Iris pigment epithelial cell (primary cell): ENCODE data around the gene NDUFA3.

Experiments used
- DNase-seq: peaks from one replicate; pipeline ENCODE4 v3.0.0-alpha.2; 2011; ENCODE audit warnings: low read depth

Gene NDUFA3

DNA sequence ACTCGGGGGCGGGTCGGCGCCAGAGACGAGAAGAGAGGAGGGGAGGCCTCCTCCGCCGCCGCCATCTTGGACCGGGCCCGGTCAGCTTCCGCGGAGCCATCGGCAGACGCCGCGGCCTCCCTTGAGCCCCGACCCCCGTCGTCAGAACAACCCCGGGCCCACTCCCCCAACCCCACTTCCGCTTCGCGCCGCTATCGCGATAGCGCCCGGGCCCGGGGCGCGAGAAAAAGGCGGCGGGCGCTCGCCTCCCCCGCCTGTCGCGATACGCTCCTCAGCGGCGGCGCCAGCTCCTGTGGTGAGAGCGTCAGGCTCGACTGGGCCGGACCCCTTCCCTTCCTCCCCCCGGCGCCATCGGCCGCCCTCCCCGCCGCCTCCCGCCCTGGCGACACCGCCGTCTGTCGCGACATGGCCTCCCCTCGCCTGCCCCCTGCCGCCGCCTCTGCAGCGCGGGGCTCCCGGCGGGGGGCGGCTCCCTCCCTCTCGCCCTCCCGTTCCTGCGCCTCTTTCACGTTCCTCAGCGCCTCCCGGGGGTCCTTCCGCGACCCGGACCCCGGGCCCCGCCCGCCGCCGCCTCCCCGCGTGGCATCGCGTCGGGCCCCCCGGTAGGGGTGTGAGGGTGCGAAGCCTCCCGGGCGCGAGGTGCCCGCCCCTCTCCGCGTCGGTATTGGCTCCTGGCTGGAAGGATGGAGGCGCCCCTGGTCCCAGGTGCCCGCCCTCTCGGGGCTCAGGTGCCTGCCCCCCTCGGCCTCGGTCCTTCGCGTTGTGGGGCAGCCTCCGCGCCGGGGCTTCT lies 35.2 kb downstream of the NDUFA3 start, which contains the start of gene CNOT3:
CNOT3 (plus strand) TSS at position 64 of the 790 bp plus-strand sequence. CDS start 5,217 bp downstream, outside the sequence.
- DNase-seq, result no peak

DNA sequence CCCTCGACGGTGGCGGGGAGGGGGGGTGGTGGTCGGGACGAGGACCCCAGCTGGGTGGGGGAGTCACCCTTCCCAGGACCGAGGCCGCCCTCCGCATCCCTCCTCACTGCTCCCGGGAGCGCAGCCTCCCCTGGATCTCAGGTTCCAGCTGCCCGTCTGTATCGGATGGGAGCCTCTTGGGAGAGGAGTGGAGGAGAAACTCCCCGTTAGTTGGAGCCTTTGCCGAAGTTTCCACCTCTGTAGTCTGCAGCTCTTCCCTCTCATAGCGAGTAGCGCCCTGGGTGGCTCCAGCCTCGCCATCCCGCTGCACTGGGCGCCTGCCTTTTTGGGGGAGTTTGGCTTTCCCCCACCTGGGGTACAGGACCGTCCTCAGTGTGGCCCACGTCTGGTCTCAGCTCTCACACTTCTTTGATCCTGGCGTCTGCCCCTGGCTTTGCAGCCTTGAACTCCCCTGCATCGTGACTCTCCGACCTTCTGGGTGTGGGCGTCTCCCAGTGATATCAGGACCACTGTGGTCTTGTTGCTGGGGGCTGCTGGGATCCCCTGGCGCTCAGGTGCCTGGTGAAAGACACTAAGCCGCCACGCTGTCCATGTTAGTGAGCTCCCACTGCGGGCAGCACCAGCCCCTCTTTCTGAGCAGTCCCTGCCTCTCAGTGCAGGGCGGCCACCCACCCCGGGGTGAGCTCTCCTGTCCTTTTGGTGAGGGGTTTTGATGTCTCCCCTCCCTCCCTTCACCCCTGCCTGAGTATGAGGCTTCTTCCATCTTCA lies 36.0 kb downstream of the NDUFA3 start:
- peak; percentile 20 for DNase-seq

DNA sequence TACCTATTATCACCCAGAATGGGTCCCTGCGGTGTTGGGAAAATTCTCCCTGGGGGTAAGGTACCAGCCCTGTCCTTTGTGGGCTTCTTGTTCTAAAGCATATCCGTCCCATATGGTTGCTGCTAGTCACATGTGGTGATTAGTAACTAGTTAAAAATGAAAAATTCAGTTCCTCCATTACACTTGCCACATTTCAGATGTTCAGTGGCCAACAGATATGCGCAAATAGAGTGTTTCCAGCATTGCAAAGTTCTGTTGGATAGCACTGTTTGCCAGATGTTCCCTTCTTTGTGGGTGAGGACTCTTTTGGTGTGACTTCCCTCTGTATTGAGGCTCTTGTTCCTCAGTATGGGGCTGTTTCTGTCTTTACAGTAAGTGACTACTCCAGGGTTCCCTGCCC lies 38.7 kb downstream of the NDUFA3 start:
- peak; percentile 12 for DNase-seq

DNA sequence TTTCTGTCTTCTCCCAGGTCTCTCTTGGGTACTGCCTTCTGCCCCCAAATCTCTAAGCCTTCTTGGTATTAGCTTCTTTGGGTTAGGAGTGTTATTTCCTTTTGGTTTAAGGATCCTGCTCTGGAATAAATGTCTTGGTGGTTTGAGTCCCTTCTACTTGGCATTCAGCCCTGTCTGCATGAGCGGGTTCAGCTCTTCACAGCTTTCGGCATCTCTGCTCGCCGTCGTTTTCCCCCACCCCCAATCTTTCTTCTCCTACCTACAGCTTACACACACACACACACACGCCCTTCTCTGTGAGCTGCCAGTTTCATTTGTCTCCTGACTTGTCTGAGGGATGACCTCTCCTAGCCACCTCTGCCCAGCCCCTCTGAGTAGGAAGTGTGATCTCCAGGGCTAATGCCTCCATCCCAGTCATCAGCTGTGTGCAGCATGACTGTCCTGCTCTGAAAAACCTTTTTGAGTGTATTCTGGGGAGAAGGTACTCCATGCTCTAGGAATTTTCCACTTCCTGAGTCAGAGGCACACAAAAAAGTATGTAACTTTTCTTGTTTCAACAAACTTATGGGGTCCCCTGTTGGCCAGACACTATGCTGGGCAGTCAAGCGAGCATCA lies 39.6 kb downstream of the NDUFA3 start:
- peak; percentile 31 for DNase-seq

DNA sequence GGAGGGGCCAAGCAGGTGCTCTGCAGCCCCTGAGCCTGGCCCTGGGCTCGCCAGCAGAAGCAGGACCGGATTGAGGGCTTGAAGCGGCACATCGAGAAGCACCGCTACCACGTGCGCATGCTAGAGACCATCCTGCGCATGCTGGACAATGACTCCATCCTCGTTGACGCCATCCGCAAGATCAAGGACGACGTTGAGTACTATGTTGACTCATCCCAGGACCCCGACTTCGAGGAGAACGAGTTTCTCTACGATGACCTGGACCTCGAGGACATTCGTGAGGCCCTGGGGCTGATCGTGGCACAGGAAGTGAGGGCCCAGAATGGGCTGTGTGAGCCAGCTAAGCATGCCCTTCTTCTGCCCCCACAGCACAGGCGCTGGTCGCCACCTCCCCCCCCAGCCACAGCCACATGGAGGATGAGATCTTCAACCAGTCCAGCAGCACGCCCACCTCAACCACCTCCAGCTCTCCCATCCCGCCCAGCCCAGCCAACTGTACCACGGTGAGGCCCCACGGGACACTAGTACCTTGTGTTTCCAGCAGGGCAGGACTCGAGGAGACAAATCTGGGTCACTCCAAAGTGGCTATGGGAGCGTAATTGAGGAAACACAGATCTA lies 43.0 kb downstream of the NDUFA3 start:
- no peak for DNase-seq

DNA sequence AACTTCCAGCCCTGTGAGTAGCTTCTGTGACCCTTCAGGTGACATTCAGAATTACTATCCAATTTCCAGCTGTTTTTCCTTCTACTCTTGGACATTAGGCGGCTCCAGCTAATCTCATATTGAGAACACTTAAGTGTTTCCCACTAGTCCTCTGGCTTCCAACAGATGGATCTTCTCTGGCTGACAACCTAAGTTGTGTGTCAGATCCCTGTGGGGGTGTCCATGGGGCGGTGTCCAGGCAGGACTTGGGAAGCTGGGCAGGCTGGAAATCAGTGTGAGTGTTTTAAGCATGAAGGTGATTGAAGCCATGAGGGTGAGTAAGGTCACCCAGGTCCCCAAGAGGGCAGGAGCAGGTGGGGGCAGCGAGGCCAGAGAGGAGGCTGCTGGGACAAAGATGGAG lies 45.0 kb downstream of the NDUFA3 start:
- DNase-seq, result no peak

DNA sequence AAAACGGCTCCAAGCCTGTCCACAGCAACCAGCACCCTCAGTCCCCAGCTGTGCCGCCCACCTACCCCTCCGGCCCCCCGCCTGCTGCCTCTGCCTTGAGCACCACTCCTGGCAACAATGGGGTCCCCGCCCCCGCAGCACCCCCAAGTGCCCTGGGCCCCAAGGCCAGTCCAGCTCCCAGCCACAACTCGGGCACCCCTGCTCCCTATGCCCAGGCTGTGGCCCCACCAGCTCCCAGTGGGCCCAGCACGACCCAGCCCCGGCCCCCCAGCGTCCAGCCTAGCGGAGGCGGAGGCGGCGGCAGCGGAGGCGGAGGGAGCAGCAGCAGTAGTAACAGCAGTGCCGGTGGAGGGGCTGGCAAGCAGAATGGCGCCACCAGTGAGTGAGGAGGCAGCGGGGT lies 45.5 kb downstream of the NDUFA3 start:
- no peak for DNase-seq

DNA sequence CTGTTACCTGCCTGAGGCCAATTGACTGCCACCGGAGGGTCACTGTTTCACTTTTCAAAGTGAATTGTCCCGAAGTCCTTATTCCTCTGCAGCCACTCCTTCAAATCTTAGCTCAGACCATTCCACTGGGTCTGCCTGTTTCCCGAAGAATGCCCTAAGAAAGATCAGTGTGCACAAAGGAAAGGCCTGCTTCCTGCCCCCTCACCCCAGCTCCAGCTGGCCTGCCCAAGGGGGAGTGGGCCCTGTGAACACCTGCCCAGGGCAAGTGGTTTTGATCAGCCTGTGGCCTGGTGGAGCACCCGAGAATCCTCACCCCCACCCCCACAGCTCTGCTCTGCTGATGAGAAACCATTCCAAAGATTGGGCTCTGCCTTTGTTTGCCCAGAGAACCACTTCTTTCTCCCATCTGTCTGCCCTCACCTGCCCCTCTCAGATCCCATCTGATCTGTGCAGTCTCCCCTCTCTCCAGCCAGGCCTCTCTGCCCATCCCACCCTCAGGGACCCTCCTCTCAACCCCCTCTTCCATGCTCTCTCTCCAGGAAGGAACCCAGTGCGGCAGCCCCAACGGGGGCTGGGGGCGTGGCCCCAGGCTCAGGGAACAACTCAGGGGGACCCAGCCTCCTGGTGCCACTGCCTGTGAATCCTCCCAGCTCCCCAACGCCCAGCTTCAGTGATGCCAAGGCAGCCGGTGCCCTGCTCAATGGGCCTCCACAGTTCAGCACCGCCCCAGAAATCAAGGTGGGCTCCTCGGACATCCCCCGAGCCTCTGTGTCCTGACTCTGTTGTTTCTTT lies 46.6 kb downstream of the NDUFA3 start:
- DNase-seq, result no peak

DNA sequence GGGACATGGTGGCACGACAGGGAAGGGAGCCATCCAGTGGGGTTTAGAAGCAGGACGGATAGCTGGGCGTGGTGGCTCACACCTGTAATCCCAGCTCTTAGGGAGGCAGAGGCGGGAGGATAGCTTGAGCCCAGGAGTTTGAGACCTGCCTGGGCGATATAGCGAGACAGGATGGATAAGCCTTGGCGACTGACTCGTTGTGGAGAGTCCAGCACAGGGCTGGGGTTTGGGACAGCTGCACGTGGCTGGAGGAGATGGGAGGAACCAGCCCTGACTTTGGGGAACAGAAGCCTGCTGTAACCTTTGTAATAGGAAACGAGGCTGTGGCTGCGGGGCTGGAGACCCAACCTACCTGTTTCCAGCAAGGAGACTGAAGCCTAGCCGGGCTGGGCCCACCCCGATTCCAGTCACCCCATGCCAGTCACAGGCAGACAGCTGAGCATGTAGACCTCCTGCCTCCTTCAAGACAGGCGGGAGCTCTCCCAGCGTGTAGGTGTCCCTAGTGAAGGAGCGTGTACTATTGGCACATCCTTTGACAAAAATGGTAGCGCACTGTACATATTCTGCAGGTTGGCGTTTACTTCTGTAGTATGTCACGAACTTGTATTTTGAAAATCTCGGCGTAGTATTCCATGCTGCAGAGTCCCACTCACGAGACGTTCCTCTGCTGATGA lies 48.8 kb downstream of the NDUFA3 start:
- no peak for DNase-seq

DNA sequence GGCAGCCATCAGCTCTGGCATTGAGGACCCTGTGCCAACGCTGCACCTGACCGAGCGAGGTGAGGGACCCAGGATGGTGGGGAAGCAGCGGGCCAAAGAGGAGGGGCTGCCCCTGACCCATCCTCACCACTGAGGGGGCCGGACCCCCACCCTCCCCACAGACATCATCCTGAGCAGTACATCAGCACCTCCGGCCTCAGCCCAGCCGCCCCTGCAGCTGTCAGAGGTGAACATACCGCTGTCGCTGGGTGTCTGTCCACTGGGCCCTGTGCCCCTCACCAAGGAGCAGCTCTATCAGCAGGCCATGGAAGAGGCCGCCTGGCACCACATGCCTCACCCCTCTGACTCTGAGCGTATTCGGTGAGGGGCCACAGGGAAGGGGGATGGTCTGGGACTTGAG lies 49.6 kb downstream of the NDUFA3 start:
- DNase-seq, result no peak

DNA sequence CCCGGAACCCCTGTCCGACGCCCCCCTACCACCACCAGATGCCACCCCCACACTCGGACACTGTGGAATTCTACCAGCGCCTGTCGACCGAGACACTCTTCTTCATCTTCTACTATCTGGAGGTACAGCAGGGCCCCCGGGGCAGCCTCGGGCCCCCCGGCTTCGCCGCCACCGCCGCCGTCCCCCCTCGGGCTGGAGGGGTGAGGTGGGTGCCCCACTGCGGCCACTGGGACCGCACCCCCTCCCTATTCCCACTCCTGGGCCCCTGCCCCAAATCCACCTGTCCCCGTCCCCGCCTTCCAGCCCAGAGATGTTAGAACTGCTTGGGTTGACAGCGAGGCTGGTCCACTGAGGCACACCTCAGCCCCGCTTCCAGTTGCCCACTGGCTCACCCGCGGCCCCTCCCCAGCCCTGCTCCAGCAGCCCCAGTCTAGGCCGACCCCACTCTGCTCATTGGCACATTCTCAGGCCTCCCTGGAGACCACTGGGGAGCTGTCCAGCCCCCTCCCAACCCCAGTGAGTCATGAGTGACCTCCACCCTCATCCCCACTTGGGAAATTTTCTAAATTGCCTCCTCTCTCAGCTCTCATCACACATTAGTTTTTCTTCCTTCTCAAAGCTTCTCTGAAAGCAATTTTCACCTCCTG lies 50.3 kb downstream of the NDUFA3 start:
- no peak for DNase-seq

DNA sequence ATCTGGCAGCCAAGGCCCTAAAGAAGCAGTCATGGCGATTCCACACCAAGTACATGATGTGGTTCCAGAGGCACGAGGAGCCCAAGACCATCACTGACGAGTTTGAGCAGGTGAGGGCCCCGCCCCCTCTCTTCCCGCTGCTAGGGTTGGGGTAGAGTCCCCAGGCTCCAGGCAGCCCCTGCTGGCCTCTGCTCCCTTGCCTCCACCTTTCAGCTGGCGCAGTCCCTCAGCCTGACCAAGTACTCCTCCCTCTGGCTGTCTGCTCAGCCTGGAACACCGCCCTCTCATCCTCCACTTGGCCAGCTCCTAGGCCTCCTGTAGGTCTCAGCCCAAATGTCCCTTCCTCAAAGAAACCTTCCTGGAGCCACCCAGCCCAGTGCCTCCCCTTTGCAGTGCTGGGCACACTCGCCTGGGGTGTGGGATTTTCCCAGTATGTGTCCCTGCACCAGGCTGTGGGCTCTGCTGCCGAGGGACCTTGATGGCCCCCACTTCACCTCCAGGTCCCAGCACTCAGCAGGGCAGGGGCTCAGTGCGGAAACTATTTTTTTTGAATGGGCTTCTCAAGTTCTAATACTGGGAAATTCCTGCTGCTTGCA lies 51.2 kb downstream of the NDUFA3 start:
- DNase-seq, result no peak

DNA sequence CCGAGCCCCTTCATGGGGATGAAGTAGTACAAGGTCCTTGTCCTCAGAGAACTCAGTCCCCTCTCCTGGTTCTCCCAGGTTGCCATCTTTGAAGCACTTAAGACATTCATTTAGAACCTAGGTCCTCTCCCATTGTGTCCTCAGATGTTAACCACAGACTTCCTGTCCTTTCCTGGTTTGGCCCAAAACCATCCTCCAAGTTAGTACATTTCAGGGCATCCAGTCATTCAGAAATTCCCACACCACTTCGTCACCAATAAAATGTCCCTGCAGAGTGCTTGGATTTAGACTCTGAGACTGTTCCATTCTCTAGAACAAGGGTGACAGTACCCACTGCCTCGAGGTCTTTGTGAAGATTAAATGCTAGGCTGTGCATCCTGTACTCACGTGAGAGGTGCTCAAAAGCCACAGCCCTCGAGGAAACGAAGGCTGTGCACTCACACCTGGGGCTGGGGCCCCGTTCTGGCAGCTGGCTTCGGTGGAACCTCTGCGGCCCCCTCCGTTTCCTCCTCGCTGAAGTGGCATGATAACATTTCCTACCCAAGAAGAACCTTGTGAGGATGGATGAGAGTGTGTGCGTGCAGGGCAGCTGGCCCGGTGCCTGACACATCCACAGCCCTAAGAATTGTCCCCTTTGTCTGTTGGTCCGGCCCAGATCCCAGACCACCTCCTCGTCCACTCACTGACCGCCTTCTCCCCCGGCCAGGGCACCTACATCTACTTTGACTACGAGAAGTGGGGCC lies 52.1 kb downstream of the NDUFA3 start:
- peak; percentile 50 for DNase-seq

DNA sequence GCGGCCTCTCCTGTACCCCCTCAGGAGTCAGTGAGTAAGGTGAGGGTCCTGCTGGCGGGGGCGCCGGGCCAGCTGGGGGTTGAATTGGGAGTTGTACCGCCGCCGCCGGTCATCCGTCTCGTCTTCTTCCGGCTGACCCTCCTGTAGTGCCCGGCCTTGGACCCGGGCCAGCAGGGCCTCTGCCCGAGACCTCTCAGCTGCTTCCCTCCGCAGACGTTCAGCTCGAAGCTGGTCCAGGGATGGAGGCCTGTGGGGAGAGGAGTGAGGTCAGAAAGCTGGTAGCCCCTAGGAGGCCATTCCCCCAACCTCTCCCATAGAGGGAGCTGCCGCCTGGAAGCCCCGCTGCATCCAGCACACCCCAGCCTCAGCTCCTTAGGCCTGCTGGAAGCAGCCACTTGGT lies 53.0 kb downstream of the NDUFA3 start:
- DNase-seq, result no peak

DNA sequence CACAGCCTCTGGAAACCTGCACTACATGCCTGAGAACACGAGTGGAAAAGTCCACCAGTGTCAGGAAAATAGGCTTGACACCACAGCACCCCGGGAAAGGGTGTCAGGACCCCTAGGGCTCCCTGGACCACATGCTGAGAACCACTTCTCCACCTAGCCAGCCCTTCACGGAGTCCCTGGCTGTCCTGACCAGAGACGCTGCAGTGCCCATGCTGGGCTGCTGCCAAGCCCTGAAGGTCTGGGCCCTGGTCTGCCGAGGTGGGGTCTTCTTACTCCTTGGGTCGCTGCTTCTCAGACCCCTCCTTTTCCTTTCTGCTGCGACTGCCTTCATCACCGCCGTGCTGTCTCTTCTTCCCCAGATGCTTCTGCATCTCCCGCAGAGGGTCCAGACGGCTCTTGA lies 53.8 kb downstream of the NDUFA3 start:
- DNase-seq, result no peak

DNA sequence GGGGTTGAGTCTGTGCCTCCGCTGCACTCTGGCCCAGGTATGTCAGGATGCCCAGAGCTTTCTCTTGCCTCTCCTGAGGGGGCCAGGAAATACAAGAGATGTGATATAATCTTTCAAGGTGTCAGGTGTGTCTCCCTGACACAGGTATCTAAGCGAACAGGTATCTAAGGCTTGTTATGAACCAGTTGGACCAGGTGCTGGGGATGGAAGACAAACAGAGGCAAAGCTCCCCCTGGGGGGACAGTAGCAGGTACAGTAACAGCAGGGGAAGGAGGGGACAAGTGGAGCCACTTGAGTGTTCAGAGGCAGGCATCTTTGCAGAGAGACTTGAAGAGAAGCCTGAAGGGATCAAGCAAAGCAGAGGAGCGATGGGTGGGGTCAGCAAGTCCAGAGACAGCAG lies 54.3 kb downstream of the NDUFA3 start:
- DNase-seq, result no peak
